OCI-LY1 (cell line): Measurements from ENCODE around the gene KIAA0319L.

Source experiments
- EZH2 ChIP-seq: fragments of 200-600 bp; sonication (generic), shearing (Covaris generic); IDR thresholded peaks from 2 replicates; pipeline ENCODE4 v1.8.0; 2017; ENCODE audit warnings: borderline replicate concordance, mixed run types, mild to moderate bottlenecking, antibody characterized with exemption, low read length, moderate library complexity, mixed read lengths
- TF ChIP-seq, protein P1 (sequence below): fragments of 200-600 bp; sonication (generic), shearing (Covaris generic); IDR thresholded peaks from 2 replicates; pipeline ENCODE4 v1.5.1; 2017; ENCODE audit warnings: mild to moderate bottlenecking, antibody characterized with exemption, low read length, moderate library complexity, mixed read lengths

GRCh38 chr1:35568975-35569395 is 11.8 kb upstream of the KIAA0319L start:
- TF ChIP-seq, protein P1, sequence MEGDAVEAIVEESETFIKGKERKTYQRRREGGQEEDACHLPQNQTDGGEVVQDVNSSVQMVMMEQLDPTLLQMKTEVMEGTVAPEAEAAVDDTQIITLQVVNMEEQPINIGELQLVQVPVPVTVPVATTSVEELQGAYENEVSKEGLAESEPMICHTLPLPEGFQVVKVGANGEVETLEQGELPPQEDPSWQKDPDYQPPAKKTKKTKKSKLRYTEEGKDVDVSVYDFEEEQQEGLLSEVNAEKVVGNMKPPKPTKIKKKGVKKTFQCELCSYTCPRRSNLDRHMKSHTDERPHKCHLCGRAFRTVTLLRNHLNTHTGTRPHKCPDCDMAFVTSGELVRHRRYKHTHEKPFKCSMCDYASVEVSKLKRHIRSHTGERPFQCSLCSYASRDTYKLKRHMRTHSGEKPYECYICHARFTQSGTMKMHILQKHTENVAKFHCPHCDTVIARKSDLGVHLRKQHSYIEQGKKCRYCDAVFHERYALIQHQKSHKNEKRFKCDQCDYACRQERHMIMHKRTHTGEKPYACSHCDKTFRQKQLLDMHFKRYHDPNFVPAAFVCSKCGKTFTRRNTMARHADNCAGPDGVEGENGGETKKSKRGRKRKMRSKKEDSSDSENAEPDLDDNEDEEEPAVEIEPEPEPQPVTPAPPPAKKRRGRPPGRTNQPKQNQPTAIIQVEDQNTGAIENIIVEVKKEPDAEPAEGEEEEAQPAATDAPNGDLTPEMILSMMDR = peak; percentile 94
- no peak for TF ChIP-seq EZH2
